ENCODE measurements around the gene SRC.
A peak's percentile ranks its signal among the peaks of the same experiment; 100 is the strongest.

The SRC gene

GRCh38 chr20:37382482-37383120 is 36.7 kb downstream of the SRC start:
- H3K36me3 ChIP-seq (ENCODE audit: control insufficient read depth, insufficient read depth, low read length), result no peaks in the 10 kb centered on the region
- no peak for DNase-seq
- peaks cover 6% of the 10 kb centered on the region for H3K4me1 ChIP-seq (ENCODE audit: control insufficient read depth, insufficient read depth, low read length, poor library complexity, severe bottlenecking)
- no peak overlapping the region for H3K27ac ChIP-seq (ENCODE audit: insufficient read depth, low read length, poor library complexity, severe bottlenecking)
- H3K27me3 ChIP-seq (replicated peaks; ENCODE audit: control insufficient read depth, insufficient read depth, low read length, poor library complexity, severe bottlenecking), result no peaks in the 10 kb centered on the region
- H3K4me3 ChIP-seq (ENCODE audit: insufficient read depth, low read depth, low read length, poor library complexity, severe bottlenecking), result no peak overlapping the region
- H3K9me3 ChIP-seq (ENCODE audit: control insufficient read depth, low read length), result no peaks in the 10 kb centered on the region

- Histone ChIP-seq H3K27me3 (replicated peaks; ENCODE audit: control insufficient read depth, insufficient read depth, low read length, poor library complexity, severe bottlenecking) (no peaks in the 10 kb centered on the region), H3K36me3 (ENCODE audit: control insufficient read depth, insufficient read depth, low read length) (no peaks in the 10 kb centered on the region), H3K9me3 (ENCODE audit: control insufficient read depth, low read length) (no peaks in the 10 kb centered on the region), H3K4me1 (ENCODE audit: control insufficient read depth, insufficient read depth, low read length, poor library complexity, severe bottlenecking) (peaks cover 6% of the 10 kb centered on the region), H3K4me3 (ENCODE audit: insufficient read depth, low read depth, low read length, poor library complexity, severe bottlenecking) (no peak overlapping the region), H3K27ac (ENCODE audit: insufficient read depth, low read length, poor library complexity, severe bottlenecking) (no peak overlapping the region)
- no peak for DNase-seq
These were observed 37.5 kb downstream of the SRC start for GRCh38 chr20:37383229-37383989.

- Histone ChIP-seq H3K27me3 (replicated peaks; ENCODE audit: control insufficient read depth, insufficient read depth, low read length, poor library complexity, severe bottlenecking) (no peaks in the 10 kb centered on the region), H3K9me3 (ENCODE audit: control insufficient read depth, low read length) (no peaks in the 10 kb centered on the region), H3K4me3 (ENCODE audit: insufficient read depth, low read depth, low read length, poor library complexity, severe bottlenecking) (peak overlapping the region; percentile 60), H3K4me1 (ENCODE audit: control insufficient read depth, insufficient read depth, low read length, poor library complexity, severe bottlenecking) (peaks cover 6% of the 10 kb centered on the region), H3K36me3 (ENCODE audit: control insufficient read depth, insufficient read depth, low read length) (no peaks in the 10 kb centered on the region), H3K27ac (ENCODE audit: insufficient read depth, low read length, poor library complexity, severe bottlenecking) (no peak overlapping the region)
- peak; percentile 52 to 62 (median 55) for DNase-seq
These were observed 38.8 kb downstream of the SRC start for GRCh38 chr20:37384683-37385174.

GRCh38 chr20:37385176-37385575 is 39.2 kb downstream of the SRC start:
- Histone ChIP-seq H3K36me3 (ENCODE audit: control insufficient read depth, insufficient read depth, low read length) (no peaks in the 10 kb centered on the region), H3K9me3 (ENCODE audit: control insufficient read depth, low read length) (no peaks in the 10 kb centered on the region), H3K4me1 (ENCODE audit: control insufficient read depth, insufficient read depth, low read length, poor library complexity, severe bottlenecking) (peaks cover 6% of the 10 kb centered on the region), H3K4me3 (ENCODE audit: insufficient read depth, low read depth, low read length, poor library complexity, severe bottlenecking) (no peak overlapping the region), H3K27ac (ENCODE audit: insufficient read depth, low read length, poor library complexity, severe bottlenecking) (no peak overlapping the region), H3K27me3 (replicated peaks; ENCODE audit: control insufficient read depth, insufficient read depth, low read length, poor library complexity, severe bottlenecking) (no peaks in the 10 kb centered on the region)
- no peak for DNase-seq

GRCh38 chr20:37385659-37386504 is 39.9 kb downstream of the SRC start:
- H3K9me3 ChIP-seq (ENCODE audit: control insufficient read depth, low read length), result no peaks in the 10 kb centered on the region
- peaks cover 6% of the 10 kb centered on the region for H3K4me1 ChIP-seq (ENCODE audit: control insufficient read depth, insufficient read depth, low read length, poor library complexity, severe bottlenecking)
- H3K27ac ChIP-seq (ENCODE audit: insufficient read depth, low read length, poor library complexity, severe bottlenecking), result no peak overlapping the region
- no peak overlapping the region for H3K4me3 ChIP-seq (ENCODE audit: insufficient read depth, low read depth, low read length, poor library complexity, severe bottlenecking)
- no peak for DNase-seq
- H3K27me3 ChIP-seq (replicated peaks; ENCODE audit: control insufficient read depth, insufficient read depth, low read length, poor library complexity, severe bottlenecking), result no peaks in the 10 kb centered on the region
- no peaks in the 10 kb centered on the region for H3K36me3 ChIP-seq (ENCODE audit: control insufficient read depth, insufficient read depth, low read length)

GRCh38 chr20:37386505-37387251 is 40.7 kb downstream of the SRC start:
- Histone ChIP-seq H3K4me1 (ENCODE audit: control insufficient read depth, insufficient read depth, low read length, poor library complexity, severe bottlenecking) (peaks cover 6% of the 10 kb centered on the region), H3K27ac (ENCODE audit: insufficient read depth, low read length, poor library complexity, severe bottlenecking) (no peak overlapping the region), H3K36me3 (ENCODE audit: control insufficient read depth, insufficient read depth, low read length) (no peaks in the 10 kb centered on the region), H3K27me3 (replicated peaks; ENCODE audit: control insufficient read depth, insufficient read depth, low read length, poor library complexity, severe bottlenecking) (no peaks in the 10 kb centered on the region), H3K4me3 (ENCODE audit: insufficient read depth, low read depth, low read length, poor library complexity, severe bottlenecking) (no peak overlapping the region), H3K9me3 (ENCODE audit: control insufficient read depth, low read length) (no peaks in the 10 kb centered on the region)
- no peak for DNase-seq

GRCh38 chr20:37387519-37388269 is 41.8 kb downstream of the SRC start:
- no peak overlapping the region for H3K27ac ChIP-seq (ENCODE audit: insufficient read depth, low read length, poor library complexity, severe bottlenecking)
- no peak overlapping the region for H3K4me3 ChIP-seq (ENCODE audit: insufficient read depth, low read depth, low read length, poor library complexity, severe bottlenecking)
- H3K9me3 ChIP-seq (ENCODE audit: control insufficient read depth, low read length), result no peaks in the 10 kb centered on the region
- H3K36me3 ChIP-seq (ENCODE audit: control insufficient read depth, insufficient read depth, low read length), result no peaks in the 10 kb centered on the region
- H3K27me3 ChIP-seq (replicated peaks; ENCODE audit: control insufficient read depth, insufficient read depth, low read length, poor library complexity, severe bottlenecking), result no peaks in the 10 kb centered on the region
- no peak for DNase-seq
- peaks cover 6% of the 10 kb centered on the region for H3K4me1 ChIP-seq (ENCODE audit: control insufficient read depth, insufficient read depth, low read length, poor library complexity, severe bottlenecking)

GRCh38 chr20:37388831-37389230 is 42.9 kb downstream of the SRC start:
- DNase-seq, result no peak
- Histone ChIP-seq H3K4me1 (ENCODE audit: control insufficient read depth, insufficient read depth, low read length, poor library complexity, severe bottlenecking) (peaks cover 6% of the 10 kb centered on the region), H3K36me3 (ENCODE audit: control insufficient read depth, insufficient read depth, low read length) (no peaks in the 10 kb centered on the region)

GRCh38 chr20:37389241-37389747 is 43.4 kb downstream of the SRC start:
- Histone ChIP-seq H3K27me3 (replicated peaks; ENCODE audit: control insufficient read depth, insufficient read depth, low read length, poor library complexity, severe bottlenecking) (no peaks in the 10 kb centered on the region), H3K27ac (ENCODE audit: insufficient read depth, low read length, poor library complexity, severe bottlenecking) (no peak overlapping the region), H3K4me3 (ENCODE audit: insufficient read depth, low read depth, low read length, poor library complexity, severe bottlenecking) (no peak overlapping the region), H3K9me3 (ENCODE audit: control insufficient read depth, low read length) (no peaks in the 10 kb centered on the region), H3K36me3 (ENCODE audit: control insufficient read depth, insufficient read depth, low read length) (no peaks in the 10 kb centered on the region), H3K4me1 (ENCODE audit: control insufficient read depth, insufficient read depth, low read length, poor library complexity, severe bottlenecking) (peaks cover 6% of the 10 kb centered on the region)
- no peak for DNase-seq

More at GRCh38 chr20:37388831-37389230, 42.9 kb downstream of the SRC start:
- Histone ChIP-seq H3K9me3 (ENCODE audit: control insufficient read depth, low read length) (no peaks in the 10 kb centered on the region), H3K27me3 (replicated peaks; ENCODE audit: control insufficient read depth, insufficient read depth, low read length, poor library complexity, severe bottlenecking) (no peaks in the 10 kb centered on the region), H3K4me3 (ENCODE audit: insufficient read depth, low read depth, low read length, poor library complexity, severe bottlenecking) (no peak overlapping the region), H3K27ac (ENCODE audit: insufficient read depth, low read length, poor library complexity, severe bottlenecking) (no peak overlapping the region)
